CD4-positive, alpha-beta T cell (primary cell): Measurements from ENCODE around the gene ENDOU. TPM values are rescaled to one million over a fixed set of nuclear protein-coding genes. Genes with fewer than 3 reads are reported as not detected.

Source experiments
- ATAC-seq: fragments of 200-7000 bp; cut with Tn5 transposase; one replicate; pipeline ENCODE4 v1.10.0; 2022; ENCODE audit warnings: mild to moderate bottlenecking; ENCODE audit not compliant: poor library complexity
- CTCF ChIA-PET: fragments of 350-600 bp; sonication (Branson Sonifier 250); formaldehyde crosslinking; loops from one replicate; lab custom pipeline; 2021; ENCODE audit warnings: antibody characterized with exemption, inconsistent platforms; lab: Charles Lee
- POLR2A ChIA-PET: fragments of 350-600 bp; sonication (Branson Sonifier 250); formaldehyde crosslinking; loops from one replicate; lab custom pipeline; 2021; ENCODE audit warnings: antibody characterized with exemption, inconsistent platforms; lab: Charles Lee
- DNase-seq, 14 experiments: peaks; one replicate each; pipeline ENCODE4 v3.0.0-alpha.2; 2013 to 2020; ENCODE audit warnings: mixed read lengths in 2 of 14
- H3K27ac ChIP-seq, 2 donors: one replicate each; pipeline versions ENCODE4 v1.5.1 to v1.7.0; 2013; ENCODE audit warnings: low read length in 2 of 2, low read depth in 1 of 2, mild to moderate bottlenecking in 1 of 2
- H3K27me3 ChIP-seq, 2 experiments: 1 replicate in 1 of 2; 2 replicates in 1 of 2; pipeline versions ENCODE4 v1.6.1 to v1.7.0; 2013; ENCODE audit warnings: low read length in 2 of 2, control low read depth in 1 of 2, mild to moderate bottlenecking in 1 of 2, moderate library complexity in 1 of 2; ENCODE audit not compliant: insufficient read depth in 2 of 2, control insufficient read depth in 1 of 2
- H3K36me3 ChIP-seq: one replicate; pipeline ENCODE4 v1.6.1; 2013; ENCODE audit warnings: low read length, control low read depth; ENCODE audit not compliant: insufficient read depth
- H3K4me1 ChIP-seq: one replicate; pipeline ENCODE4 v1.6.1; 2013; ENCODE audit warnings: low read length, control low read depth; ENCODE audit not compliant: insufficient read depth
- H3K4me3 ChIP-seq: one replicate; pipeline ENCODE4 v1.5.1; 2013; ENCODE audit warnings: mild to moderate bottlenecking, low read length, moderate library complexity
- H3K9me3 ChIP-seq, 2 experiments: 1 replicate in 1 of 2; 2 replicates in 1 of 2; pipeline versions ENCODE4 v1.6.1 to v1.7.0; 2013; ENCODE audit warnings: low read length in 2 of 2, mild to moderate bottlenecking in 2 of 2, control low read depth in 1 of 2, moderate library complexity in 1 of 2; ENCODE audit not compliant: control insufficient read depth in 1 of 2, insufficient read depth in 1 of 2
- H3K27ac Mint-ChIP-seq: one replicate; pipeline ENCODE4 v1.8.0; 2020; ENCODE audit warnings: mixed read lengths
- H3K27me3 Mint-ChIP-seq: one replicate; pipeline ENCODE4 v1.8.0; 2021; ENCODE audit warnings: mixed read lengths
- H3K36me3 Mint-ChIP-seq: one replicate; pipeline ENCODE4 v1.8.0; 2021; ENCODE audit warnings: low read depth, mixed read lengths
- H3K4me1 Mint-ChIP-seq: one replicate; pipeline ENCODE4 v1.8.0; 2021; ENCODE audit warnings: low read depth, mixed read lengths
- H3K4me3 Mint-ChIP-seq: one replicate; pipeline ENCODE4 v1.8.0; 2020; ENCODE audit warnings: mild to moderate bottlenecking, mixed read lengths
- H3K9me3 Mint-ChIP-seq: one replicate; pipeline ENCODE4 v1.8.0; 2020; ENCODE audit warnings: mixed read lengths
- CTCF ChIP-seq: fragments of 200-600 bp; IDR thresholded peaks from one replicate; pipeline ENCODE4 v1.8.0; 2022; ENCODE audit warnings: antibody characterized with exemption, mild to moderate bottlenecking
- intact Hi-C, 2 experiments: fragments of 100-400 bp; cut with DNase I in 1 of 2; cut with micrococcal nuclease in 1 of 2; formaldehyde crosslinking; loops; one replicate each; pipeline versions ENCODE4 v1.15.1 to v1.9.0; 2023 to 2025; cut with DNase I, micrococcal nuclease
- total RNA-seq, 174 experiments: library from RNA in 2 of 174; stranded (reverse) in 2 of 174; gene quantifications; one replicate each; pipeline ENCODE4 v1.2.3 and lab custom pipeline; 2021 to 2026

The ENDOU gene
- total RNA-seq, 2 experiments from 2014 or later, result not detected

GRCh38 chr12:47746073-47746472, 20.8 kb upstream of the ENDOU start:
- POLR2A ChIA-PET, result no interaction called here

GRCh38 chr12:47745485-47746041, 20.3 kb upstream of the ENDOU start:
- no peak for ATAC-seq
- POLR2A ChIA-PET, result no interaction called here
- CTCF ChIA-PET, result interaction anchor here (5.5 to 5.7 kb wide), 2 partner anchors 24 to 94 kb away, joined by 86 to 157 read pairs; partner anchors contain the start of gene SLC48A1
- no peaks in the 10 kb centered on the region for H3K9me3 ChIP-seq
- no peaks in the 10 kb centered on the region for H3K36me3 ChIP-seq
- no peak overlapping the region for H3K4me3 ChIP-seq
- Mint-ChIP-seq H3K4me3 (no peak overlapping the region), H3K36me3 (no peaks in the 10 kb centered on the region), H3K27me3 (no peaks in the 10 kb centered on the region), H3K27ac (no peak overlapping the region), H3K4me1 (peaks cover 27% of the 10 kb centered on the region), H3K9me3 (no peaks in the 10 kb centered on the region)
- no peaks in the 10 kb centered on the region for H3K27me3 ChIP-seq
- no peak for TF ChIP-seq CTCF
- H3K27ac ChIP-seq, result no peak overlapping the region
- no peak for DNase-seq
- peaks cover 27% of the 10 kb centered on the region for H3K4me1 ChIP-seq
- intact Hi-C loops, result loop anchor here in 1 of 2 experiments (2.0 kb wide), 1 partner anchor 21 kb away; no protein-coding TSS in a partner anchor

More at GRCh38 chr12:47746073-47746472, 20.8 kb upstream of the ENDOU start:
- no peak overlapping the region for H3K27ac Mint-ChIP-seq
- no peak overlapping the region for H3K4me3 ChIP-seq
- TF ChIP-seq CTCF, result no peak
- no peak for ATAC-seq
- H3K27ac ChIP-seq, result no peak overlapping the region
- no peaks in the 10 kb centered on the region for H3K27me3 Mint-ChIP-seq
- intact Hi-C loops, result no loop called here
- no peaks in the 10 kb centered on the region for H3K27me3 ChIP-seq
- H3K36me3 ChIP-seq, result no peaks in the 10 kb centered on the region
- H3K9me3 Mint-ChIP-seq, result no peaks in the 10 kb centered on the region
- H3K4me1 Mint-ChIP-seq, result peaks cover 22% of the 10 kb centered on the region
- no peak for DNase-seq
- CTCF ChIA-PET, result no interaction called here
- no peaks in the 10 kb centered on the region for H3K36me3 Mint-ChIP-seq
- peaks cover 22% of the 10 kb centered on the region for H3K4me1 ChIP-seq
- H3K4me3 Mint-ChIP-seq, result no peak overlapping the region
- H3K9me3 ChIP-seq, result no peaks in the 10 kb centered on the region

GRCh38 chr12:47744778-47745436, 19.6 kb upstream of the ENDOU start:
- H3K9me3 ChIP-seq, result no peaks in the 10 kb centered on the region
- H3K36me3 Mint-ChIP-seq, result no peaks in the 10 kb centered on the region
- intact Hi-C loops, result loop anchor here (1.0 to 5.0 kb wide), 3 partner anchors 22 to 202 kb away; no protein-coding TSS in a partner anchor
- ChIA-PET POLR2A (interaction anchor here (0.9 to 1.2 kb wide), 2 partner anchors 27 to 94 kb away, joined by 4 to 7 read pairs; no protein-coding TSS in a partner anchor), CTCF (interaction anchor here (1.0 to 5.7 kb wide), 8 partner anchors 14 to 94 kb away, joined by 3 to 157 read pairs (median 18); partner anchors contain the start of genes RAPGEF3 and SLC48A1)
- no peak overlapping the region for H3K4me3 ChIP-seq
- DNase-seq (no peak), ATAC-seq (no peak)
- no peaks in the 10 kb centered on the region for H3K9me3 Mint-ChIP-seq
- H3K27ac Mint-ChIP-seq, result no peak overlapping the region
- no peaks in the 10 kb centered on the region for H3K27me3 Mint-ChIP-seq
- H3K4me3 Mint-ChIP-seq, result no peak overlapping the region
- H3K36me3 ChIP-seq, result no peaks in the 10 kb centered on the region
- H3K4me1 ChIP-seq, result peaks cover 30% of the 10 kb centered on the region
- H3K4me1 Mint-ChIP-seq, result peaks cover 33% of the 10 kb centered on the region
- H3K27me3 ChIP-seq, result no peaks in the 10 kb centered on the region
- no peak for TF ChIP-seq CTCF
- no peak overlapping the region for H3K27ac ChIP-seq
